HepG2 (cell line): ENCODE measurements around the gene SLC35F6. TPM values are rescaled to one million over a fixed set of nuclear protein-coding genes. Genes with fewer than 3 reads are reported as not detected.

Experiments
- ARNT ChIP-seq: fragments of 450-650 bp; IDR thresholded peaks from 2 replicates; pipeline ENCODE4 v1.6.1; 2017
- ATF1 ChIP-seq: IDR thresholded peaks from 2 replicates; pipeline ENCODE4 v1.6.1; 2016; ENCODE audit warnings: mild to moderate bottlenecking, control low read depth
- BHLHE40 ChIP-seq: IDR thresholded peaks from 2 replicates; pipeline ENCODE4 v1.6.1; 2011; ENCODE audit warnings: low read length, improper control_type of control experiment
- ELF3 ChIP-seq: IDR thresholded peaks from 2 replicates; pipeline ENCODE4 v1.6.1; 2016; ENCODE audit warnings: missing genetic modification reagents, missing compliant biosample characterization
- FOSL2 ChIP-seq: sonication (generic); formaldehyde crosslinking; IDR thresholded peaks from 2 replicates; pipeline ENCODE4 v1.4.0; 2020; ENCODE audit warnings: missing genetic modification reagents
- HOXD1 ChIP-seq: sonication (generic); formaldehyde crosslinking; IDR thresholded peaks from 2 replicates; pipeline ENCODE4 v1.5.0; 2020; ENCODE audit warnings: missing genetic modification reagents
- IRF2 ChIP-seq: IDR thresholded peaks from 2 replicates; pipeline ENCODE4 v1.6.1; 2018; ENCODE audit warnings: missing genetic modification reagents, missing compliant biosample characterization
- MIXL1 ChIP-seq: IDR thresholded peaks from 2 replicates; pipeline ENCODE4 v1.6.1; 2016
- NKX3-1 ChIP-seq: sonication (generic); formaldehyde crosslinking; IDR thresholded peaks from 2 replicates; pipeline ENCODE4 v1.5.0; 2020; ENCODE audit warnings: missing genetic modification reagents
- NR2C2 ChIP-seq: sonication (generic); formaldehyde crosslinking; IDR thresholded peaks from 2 replicates; pipeline ENCODE4 v1.4.0; 2020; ENCODE audit warnings: missing genetic modification reagents, mild to moderate bottlenecking, moderate library complexity, borderline replicate concordance
- NR3C1 ChIP-seq: sonication (generic); formaldehyde crosslinking; IDR thresholded peaks from 2 replicates; pipeline ENCODE4 v1.4.0; 2020; ENCODE audit warnings: missing genetic modification reagents
- SMAD3 ChIP-seq: sonication (generic); formaldehyde crosslinking; IDR thresholded peaks from 2 replicates; pipeline ENCODE4 v1.4.0; 2020; ENCODE audit warnings: missing genetic modification reagents
- SMC3 ChIP-seq: IDR thresholded peaks from 2 replicates; pipeline ENCODE4 v1.6.1; 2011; ENCODE audit warnings: low read length, improper control_type of control experiment
- THRA ChIP-seq: sonication (generic); formaldehyde crosslinking; IDR thresholded peaks from 2 replicates; pipeline ENCODE4 v1.4.0; 2020; ENCODE audit warnings: missing genetic modification reagents, borderline replicate concordance
- ZNF235 ChIP-seq: sonication (generic); formaldehyde crosslinking; IDR thresholded peaks from 2 replicates; pipeline ENCODE4 v1.8.1; 2023; ENCODE audit warnings: mild to moderate bottlenecking, missing genetic modification reagents, borderline replicate concordance
- ZNF296 ChIP-seq: sonication (generic); formaldehyde crosslinking; conservative IDR thresholded peaks from 2 replicates; pipeline ENCODE4 v1.5.0; 2020; ENCODE audit warnings: mild to moderate bottlenecking, missing genetic modification reagents
- ZNF407 ChIP-seq: sonication (generic); formaldehyde crosslinking; IDR thresholded peaks from one replicate; pipeline ENCODE4 v1.5.1; 2020; ENCODE audit warnings: mild to moderate bottlenecking, missing genetic modification reagents; ENCODE audit errors: not compliant biosample characterization
- ZNF629 ChIP-seq: sonication (generic); formaldehyde crosslinking; conservative IDR thresholded peaks from 2 replicates; pipeline ENCODE4 v1.5.0; 2020; ENCODE audit warnings: missing genetic modification reagents
- ZNF816 ChIP-seq: sonication (generic); formaldehyde crosslinking; IDR thresholded peaks from 2 replicates; pipeline ENCODE4 v1.8.0; 2022; ENCODE audit warnings: missing genetic modification reagents, mild to moderate bottlenecking, borderline replicate concordance
- ZSCAN25 ChIP-seq: sonication (generic); formaldehyde crosslinking; IDR thresholded peaks from 2 replicates; pipeline ENCODE4 v1.8.0; 2022; ENCODE audit warnings: mild to moderate bottlenecking, missing genetic modification reagents
- polyA plus RNA-seq, 8 experiments: library from polyadenylated mRNA; depleted of rRNA in 3 of 8; stranded (reverse) in 7 of 8; unstranded in 1 of 8; fragments of >200 nt; fragmentation: Illumina TruSeq in 4 of 8; extraction: Trizol in 4 of 8; gene quantifications; 2 replicates each; pipeline versions ENCODE4 v1.2.1 to v1.2.3, GENCODE V29; 2011 to 2016; ENCODE audit warnings: low read depth in 4 of 8, missing spikeins in 1 of 8, mixed read lengths in 1 of 8; ENCODE audit not compliant: insufficient read depth in 1 of 8
- total RNA-seq, 5 experiments: library from RNA; depleted of rRNA; stranded (reverse); fragments of >200 nt; fragmentation: Illumina TruSeq; extraction: Trizol; gene quantifications; 2 replicates each; pipeline ENCODE4 v1.2.3, GENCODE V29; 2016; ENCODE audit warnings: low read depth in 1 of 5
- TF ChIP-seq, protein P1 (sequence below): IDR thresholded peaks from 2 replicates; pipeline ENCODE4 v1.6.1; 2012; ENCODE audit warnings: low read depth, low read length, improper control_type of control experiment

The SLC35F6 gene
- total and polyA plus RNA-seq, 2 of the 13 experiments (the other 11 are each of a cell fraction or from before 2014, with no cell fraction given) = 15.2 to 21.2 TPM

- TF ChIP-seq ZNF407 (CRISPR knock-in tag) (no peak), ATF1 (CRISPR knock-in tag) (no peak), ZNF816 (CRISPR knock-in tag) (no peak), NR3C1 (CRISPR knock-in tag) (no peak), ZNF629 (no peak), THRA (peak; percentile 61), ARNT (no peak), SMAD3 (CRISPR knock-in tag) (peak; percentile 65; the same call in 1 of the 2 replicates), BHLHE40 (peak; percentile 45; the same call in 1 of the 2 replicates), ZSCAN25 (CRISPR knock-in tag) (peak; percentile 34; the same call in 1 of the 2 replicates), NR2C2 (CRISPR knock-in tag) (no peak), ZNF296 (no peak), ZNF235 (CRISPR knock-in tag) (no peak), SMC3 (peak; percentile 99), FOSL2 (0 out of 2 replicates have a peak, but pooled peaks have one; percentile 19), HOXD1 (no peak), IRF2 (CRISPR knock-in tag) (peak; percentile 55; the same call in 1 of the 2 replicates), NKX3-1 (CRISPR knock-in tag) (no peak), ELF3 (CRISPR knock-in tag) (peak; percentile 13; the same call in 1 of the 2 replicates), MIXL1 (0 out of 2 replicates have a peak, but pooled peaks have one; percentile 34)
- TF ChIP-seq, protein P1, sequence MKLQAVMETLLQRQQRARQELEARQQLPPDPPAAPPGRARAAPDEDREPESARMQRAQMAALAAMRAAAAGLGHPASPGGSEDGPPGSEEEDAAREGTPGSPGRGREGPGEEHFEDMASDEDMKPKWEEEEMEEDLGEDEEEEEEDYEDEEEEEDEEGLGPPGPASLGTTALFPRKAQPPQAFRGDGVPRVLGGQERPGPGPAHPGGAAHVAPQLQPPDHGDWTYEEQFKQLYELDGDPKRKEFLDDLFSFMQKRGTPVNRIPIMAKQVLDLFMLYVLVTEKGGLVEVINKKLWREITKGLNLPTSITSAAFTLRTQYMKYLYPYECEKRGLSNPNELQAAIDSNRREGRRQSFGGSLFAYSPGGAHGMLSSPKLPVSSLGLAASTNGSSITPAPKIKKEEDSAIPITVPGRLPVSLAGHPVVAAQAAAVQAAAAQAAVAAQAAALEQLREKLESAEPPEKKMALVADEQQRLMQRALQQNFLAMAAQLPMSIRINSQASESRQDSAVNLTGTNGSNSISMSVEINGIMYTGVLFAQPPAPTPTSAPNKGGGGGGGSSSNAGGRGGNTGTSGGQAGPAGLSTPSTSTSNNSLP = peak; percentile 43; the same call in 1 of the 2 replicates
Measured at GRCh38 chr2:26745609-26746327, 18.3 kb upstream of the SLC35F6 start (continued).
